Fibroblast of villous mesenchyme (primary cell): ENCODE results near the gene ADARB2. TPM values are rescaled to one million over a fixed set of nuclear protein-coding genes. Genes with fewer than 3 reads are reported as not detected.

Source experiments
- DNase-seq: peaks from one replicate; pipeline ENCODE4 v3.0.0-alpha.2; 2010; ENCODE audit warnings: low read depth
- H3K4me3 ChIP-seq: 2 replicates; pipeline ENCODE4 v1.5.1; 2011; ENCODE audit warnings: low read depth, mild to moderate bottlenecking, low read length
- CTCF ChIP-seq: IDR thresholded peaks from 2 replicates; pipeline ENCODE4 v1.5.1; 2012; ENCODE audit warnings: low read depth, mild to moderate bottlenecking, low read length; ENCODE audit not compliant: insufficient read depth
- total RNA-seq: library from RNA; depleted of rRNA; stranded (reverse); fragments of >200 nt; gene quantifications from 2 replicates; pipeline ENCODE4 v1.2.3, GENCODE V29; 2012

ADARB2 gene
- total RNA-seq, 1 donor = not detected

DNA sequence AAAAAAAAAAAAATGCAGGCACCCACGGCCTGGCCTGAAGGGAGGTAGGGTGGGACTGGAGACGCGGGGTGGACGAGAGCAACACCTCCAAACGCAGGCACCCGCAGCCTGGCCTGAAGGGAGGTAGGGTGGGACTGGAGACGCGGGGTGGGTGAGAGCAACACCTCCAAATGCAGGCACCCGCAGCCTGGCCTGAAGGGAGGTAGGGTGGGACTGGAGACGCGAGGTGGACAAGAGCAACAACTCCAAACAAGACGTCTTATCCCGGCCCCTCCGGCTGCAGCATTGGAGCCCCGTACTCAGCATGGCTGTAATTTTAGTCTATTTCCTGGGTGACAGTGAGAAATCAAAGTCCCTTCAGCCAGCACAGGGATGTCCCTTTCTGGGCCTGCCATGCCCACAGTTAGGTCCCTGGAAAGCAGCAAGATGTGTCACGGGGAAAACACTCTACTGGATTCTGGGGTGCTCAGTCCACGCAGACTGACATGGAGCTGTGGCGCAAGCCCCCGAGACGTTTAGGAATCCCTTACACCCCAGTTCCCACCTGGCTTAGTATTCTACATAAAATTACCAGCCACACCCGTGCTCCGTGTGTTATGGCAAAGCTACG lies 561.3 kb downstream of the ADARB2 start:
- no peak overlapping the region for H3K4me3 ChIP-seq
- TF ChIP-seq CTCF = no peak
- DNase-seq = no peak

DNA sequence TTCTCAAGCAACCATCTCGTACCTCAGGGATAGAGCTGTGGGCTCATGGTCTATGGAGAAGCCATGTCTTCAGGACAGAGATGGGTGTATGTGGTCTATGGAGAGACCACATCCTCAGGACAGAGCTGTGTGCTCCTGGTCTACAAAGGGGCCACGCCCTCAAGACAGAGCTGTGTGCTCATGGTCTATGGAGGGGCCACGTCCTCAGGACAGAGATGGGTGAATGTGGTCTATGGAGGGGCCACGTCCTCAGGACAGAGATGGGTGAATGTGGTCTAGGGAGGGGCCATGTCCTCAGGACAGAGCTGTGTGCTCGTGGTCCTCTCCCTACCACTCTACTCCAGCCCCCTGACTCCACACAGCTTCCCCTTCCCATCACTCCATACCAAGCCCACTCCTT lies 563.3 kb downstream of the ADARB2 start:
- TF ChIP-seq CTCF = no peak
- H3K4me3 ChIP-seq = no peak overlapping the region
- DNase-seq = no peak

GRCh38 chr10:1173091-1173490 lies 564.2 kb downstream of the ADARB2 start:
- TF ChIP-seq CTCF = no peak
- no peak overlapping the region for H3K4me3 ChIP-seq
- no peak for DNase-seq

- no peak for TF ChIP-seq CTCF
- no peak for DNase-seq
- no peak overlapping the region for H3K4me3 ChIP-seq
Observed at GRCh38 chr10:1172256-1172984, 564.9 kb downstream of the ADARB2 start.

- no peak overlapping the region for H3K4me3 ChIP-seq
- TF ChIP-seq CTCF = no peak
- no peak for DNase-seq
Observed at GRCh38 chr10:1171586-1171985, 565.7 kb downstream of the ADARB2 start.

GRCh38 chr10:1171182-1171581 lies 566.1 kb downstream of the ADARB2 start:
- no peak for TF ChIP-seq CTCF
- H3K4me3 ChIP-seq = no peak overlapping the region
- DNase-seq = no peak

DNA sequence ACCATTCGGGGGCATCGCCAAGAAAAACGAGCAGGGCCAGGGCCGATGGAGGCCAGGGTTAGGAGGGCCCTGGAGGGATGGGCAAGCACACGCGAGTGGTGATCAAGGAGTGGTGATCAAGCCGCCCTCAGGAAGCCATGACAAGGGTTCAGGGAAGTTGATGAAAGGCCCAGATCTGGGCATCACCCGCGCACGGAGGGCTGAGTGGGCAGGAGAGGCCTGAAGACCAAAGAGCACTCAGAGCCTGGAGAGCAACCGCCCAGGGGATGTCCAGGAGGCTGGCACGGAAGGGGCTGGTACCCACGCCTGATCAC lies 566.5 kb downstream of the ADARB2 start:
- H3K4me3 ChIP-seq = no peak overlapping the region
- TF ChIP-seq CTCF = no peak
- no peak for DNase-seq
